Heart left ventricle (tissue), 16 donors: ENCODE measurements around the gene S1PR3. TPM values are rescaled to one million over a fixed set of nuclear protein-coding genes. Genes with fewer than 3 reads are reported as not detected.

Experiments
- ATAC-seq, 4 donors: fragments of 200-7000 bp; cut with Tn5 transposase; one replicate each; pipeline ENCODE4 v1.9.1; 2020 to 2022; ENCODE audit warnings: moderate library complexity in 4 of 4, mild to moderate bottlenecking in 3 of 4, moderate number of reproducible peaks in 1 of 4
- DNase-seq, 5 donors: peaks; one replicate each; pipeline ENCODE4 v3.0.0-alpha.2; 2020
- H3K27ac ChIP-seq, 12 donors: fragments of 200-600 bp; sonication (generic) in 4 of 12; one replicate each; pipeline versions ENCODE4 v1.5.0 to v1.8.0; 2016 to 2022; ENCODE audit warnings: mild to moderate bottlenecking in 2 of 12
- H3K27me3 ChIP-seq, 9 donors: fragments of 200-600 bp; sonication (generic) in 2 of 9; one replicate each; pipeline versions ENCODE4 v1.5.1 to v1.8.0; 2016 to 2022; ENCODE audit warnings: mild to moderate bottlenecking in 3 of 9
- H3K36me3 ChIP-seq, 9 donors: fragments of 200-600 bp; sonication (generic) in 2 of 9; one replicate each; pipeline versions ENCODE4 v1.5.0 to v1.8.0; 2018 to 2022; ENCODE audit warnings: mild to moderate bottlenecking in 2 of 9
- H3K4me1 ChIP-seq, 12 donors: fragments of 200-600 bp; sonication (generic) in 4 of 12; one replicate each; pipeline versions ENCODE4 v1.5.0 to v1.8.0; 2016 to 2022; ENCODE audit warnings: mild to moderate bottlenecking in 3 of 12
- H3K4me3 ChIP-seq, 12 donors: fragments of 200-600 bp; sonication (generic) in 4 of 12; one replicate each; pipeline versions ENCODE4 v1.5.0 to v1.8.0; 2017 to 2022; ENCODE audit warnings: mild to moderate bottlenecking in 9 of 12, moderate library complexity in 4 of 12
- H3K9me3 ChIP-seq, 12 donors: fragments of 200-600 bp; sonication (generic) in 4 of 12; one replicate each; pipeline versions ENCODE4 v1.5.0 to v1.8.0; 2016 to 2022; ENCODE audit warnings: mild to moderate bottlenecking in 1 of 12
- POLR2A ChIP-seq, 2 donors: fragments of 450-650 bp; IDR thresholded peaks; one replicate each; pipeline ENCODE4 v1.6.1; 2017; ENCODE audit warnings: antibody characterized with exemption in 2 of 2, mild to moderate bottlenecking in 2 of 2, moderate library complexity in 2 of 2
- WGBS, 4 donors: extraction: QIAGEN DNeasy Blood & Tissue Kit in 2 of 4; methylation state at CpG; one replicate each; pipeline versions ENCODE4 v1.1.5 to v1.1.7; 2013 to 2018; 5-methylcytosine and 5-hydroxymethylcytosine counted together
- intact Hi-C, 10 donors: fragments of 100-400 bp; cut with DNase I; formaldehyde crosslinking; loops; one replicate each; pipeline versions ENCODE4 v1.11.1 to v1.14.2; 2022
- polyA plus RNA-seq, 2 donors: library from polyadenylated mRNA; stranded (reverse); fragments of 200-250 nt; gene quantifications; one replicate each; pipeline ENCODE4 v1.2.3, GENCODE V29; 2013
- total RNA-seq, 9 donors: library from RNA; depleted of rRNA in 2 of 9; stranded (reverse); fragments of >200 nt in 2 of 9; fragmentation: NEBNext Ultra II Directional in 3 of 9; extraction: Animal tissue kit (Norgen Biotek cat#: 25700) in 3 of 9; gene quantifications; one replicate each; pipeline versions ENCODE4 v1.1.0 to v1.2.4, GENCODE V29; 2016 to 2023
- TF ChIP-seq, protein P1 (sequence below), 12 donors: fragments of 200-600 bp; sonication (generic) in 4 of 12; IDR thresholded peaks; one replicate each; pipeline versions ENCODE4 v1.5.0 to v1.8.0; 2018 to 2022; ENCODE audit warnings: antibody characterized with exemption in 12 of 12, mild to moderate bottlenecking in 5 of 12
- donor health status: ischemic (EF 13 %, LVEDD 7.1; RV severe dilation, severe dysfunction).
- donor health status: healthy with polysubstance abuse.
- donor health status: DM: no; HTN: yes; CAD: no.
- donor health status: DM: no; HTN: no; CAD: no.
- donor health status: ischemic (EF 25% LVEDD 6.9; RV normal size, moderate dysfunction).
- donor health status: ischemic (EF 25% LVEDD 5.7; RV mildly dilated, moderate dysfunction).
- donor health status: healthy.
- donor health status: DM: yes; HTN: yes; CAD: no.
- donor health status: ischemic (EF 35%, LVEDD 5.7; RV mildly dilated, moderate dysfunction).
- donor health status: nonischemic (EF 11% LVEDD 7.7; RV severe dilation, severe dysfunction).
- donor health status: DM: yes; HTN: yes; CAD: no.
- donor health status: PGD.
- donor health status: ischemic (EF 29% LVEDD 5.4; RV normal size, mild dysfunction).
- donor health status: nonischemic (EF 23%, LVEDD 6.1; RV moderate dilation, normal function).

S1PR3 gene
- total and polyA plus RNA-seq, 11 donors: 7.4 to 50.3 (median 29.5) TPM

DNA sequence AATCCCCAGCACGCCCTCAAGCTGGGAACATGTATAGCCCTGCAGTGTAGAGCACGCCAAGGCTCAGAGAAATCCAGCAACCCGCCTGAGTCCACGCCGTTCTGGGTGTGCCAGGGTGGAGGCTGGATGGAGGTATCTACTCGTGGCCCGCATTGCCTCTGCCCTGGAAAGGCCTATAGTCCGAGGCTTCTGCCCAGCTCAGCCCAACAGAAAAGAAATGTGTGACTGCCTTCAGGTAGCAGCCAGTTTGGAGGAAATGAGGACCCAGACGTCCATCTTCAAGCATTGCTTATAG, 18.2 kb downstream of the S1PR3 start:
- DNase-seq: no peak
- no peaks in the 10 kb centered on the region for H3K9me3 ChIP-seq
- TF ChIP-seq POLR2A (IDR thresholded peaks at IDR 0.05): no peak
- TF ChIP-seq, protein P1, sequence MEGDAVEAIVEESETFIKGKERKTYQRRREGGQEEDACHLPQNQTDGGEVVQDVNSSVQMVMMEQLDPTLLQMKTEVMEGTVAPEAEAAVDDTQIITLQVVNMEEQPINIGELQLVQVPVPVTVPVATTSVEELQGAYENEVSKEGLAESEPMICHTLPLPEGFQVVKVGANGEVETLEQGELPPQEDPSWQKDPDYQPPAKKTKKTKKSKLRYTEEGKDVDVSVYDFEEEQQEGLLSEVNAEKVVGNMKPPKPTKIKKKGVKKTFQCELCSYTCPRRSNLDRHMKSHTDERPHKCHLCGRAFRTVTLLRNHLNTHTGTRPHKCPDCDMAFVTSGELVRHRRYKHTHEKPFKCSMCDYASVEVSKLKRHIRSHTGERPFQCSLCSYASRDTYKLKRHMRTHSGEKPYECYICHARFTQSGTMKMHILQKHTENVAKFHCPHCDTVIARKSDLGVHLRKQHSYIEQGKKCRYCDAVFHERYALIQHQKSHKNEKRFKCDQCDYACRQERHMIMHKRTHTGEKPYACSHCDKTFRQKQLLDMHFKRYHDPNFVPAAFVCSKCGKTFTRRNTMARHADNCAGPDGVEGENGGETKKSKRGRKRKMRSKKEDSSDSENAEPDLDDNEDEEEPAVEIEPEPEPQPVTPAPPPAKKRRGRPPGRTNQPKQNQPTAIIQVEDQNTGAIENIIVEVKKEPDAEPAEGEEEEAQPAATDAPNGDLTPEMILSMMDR (IDR thresholded peaks at IDR 0.05): no peak
- intact Hi-C loops: loop anchor here in 4 of 10 donors (10.0 kb wide), 4 partner anchors 265 to 935 kb away; no protein-coding TSS in a partner anchor
- no peak overlapping the region for H3K4me3 ChIP-seq
- WGBS, 4 donors: 91 to 97% (median 95%) methylated on average over 9 of the region's 9 CpGs
- peaks cover 0 to 5% (median 0%) of the 10 kb centered on the region in 9 donors for H3K27me3 ChIP-seq
- no peak for ATAC-seq
- no peak overlapping the region for H3K27ac ChIP-seq
- H3K36me3 ChIP-seq: peaks cover 0 to 6% (median 0%) of the 10 kb centered on the region in 9 donors
- H3K4me1 ChIP-seq: peaks cover 0 to 10% (median 0%) of the 10 kb centered on the region in 12 donors

DNA sequence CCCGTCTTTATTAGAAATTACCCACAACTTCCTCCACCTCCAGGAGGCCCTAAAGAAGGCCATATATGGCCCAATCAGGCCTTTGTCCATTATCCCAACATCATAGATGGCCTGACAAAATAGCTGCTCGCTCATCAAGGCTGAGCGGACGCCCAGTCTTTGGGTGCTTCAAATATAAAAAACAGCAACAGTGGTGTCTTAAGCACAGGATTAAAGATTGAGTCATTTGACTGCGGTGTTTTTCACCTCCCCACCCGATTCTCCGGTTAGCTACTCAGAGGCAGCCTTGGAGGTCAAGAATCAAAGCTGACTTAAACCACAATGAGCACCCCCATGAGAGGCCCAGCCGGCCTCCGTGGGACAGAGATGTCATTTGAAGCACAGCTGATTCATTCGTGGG, 18.8 kb downstream of the S1PR3 start:
- H3K9me3 ChIP-seq: no peaks in the 10 kb centered on the region
- H3K4me1 ChIP-seq: peaks cover 0 to 10% (median 0%) of the 10 kb centered on the region in 12 donors
- peaks cover 0 to 1% (median 0%) of the 10 kb centered on the region in 9 donors for H3K36me3 ChIP-seq
- TF ChIP-seq, protein P1 (IDR thresholded peaks at IDR 0.05): no peak
- no peak for TF ChIP-seq POLR2A (IDR thresholded peaks at IDR 0.05)
- peaks cover 0 to 5% (median 0%) of the 10 kb centered on the region in 9 donors for H3K27me3 ChIP-seq
- 79 to 85% (median 83%) methylated on average over 10 of the region's 10 CpGs for WGBS, 4 donors
- no peak for DNase-seq
- ATAC-seq: no peak
- H3K4me3 ChIP-seq: no peak overlapping the region
- intact Hi-C loops: no loop called here
- H3K27ac ChIP-seq: no peak overlapping the region

DNA sequence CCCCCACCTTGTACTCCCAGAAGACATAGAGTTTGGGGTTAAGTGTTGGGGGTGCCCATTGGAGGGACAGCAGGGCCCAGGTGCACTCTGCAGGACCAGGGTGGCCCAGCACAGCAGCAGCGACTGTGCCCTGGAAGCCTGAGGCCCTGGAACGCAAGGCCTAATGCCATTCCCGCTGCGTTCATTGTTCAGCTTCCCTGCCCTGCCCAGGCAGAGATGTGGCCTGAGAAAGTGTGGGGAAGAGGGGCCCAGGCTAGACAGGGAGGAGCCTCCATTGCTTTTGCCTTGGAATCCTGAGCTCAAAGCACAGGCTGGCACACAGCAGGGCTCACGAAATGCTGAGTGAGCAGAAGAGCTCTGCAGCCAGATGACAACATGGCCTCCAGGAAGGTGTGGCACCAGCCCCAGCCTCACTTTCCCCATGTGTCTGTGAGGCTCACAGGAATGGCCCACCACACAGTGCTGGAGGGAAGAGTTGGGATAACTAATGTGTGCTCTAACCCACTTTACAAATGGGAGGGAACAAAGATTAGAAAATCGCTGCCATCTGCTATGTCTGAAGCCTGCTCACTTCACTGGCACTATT, 19.4 kb downstream of the S1PR3 start:
- Histone ChIP-seq H3K36me3 (no peaks in the 10 kb centered on the region), H3K4me3 (no peak overlapping the region), H3K9me3 (no peaks in the 10 kb centered on the region), H3K27ac (no peak overlapping the region), H3K4me1 (peaks cover 0 to 9% (median 0%) of the 10 kb centered on the region in 12 donors), H3K27me3 (peaks cover 0 to 5% (median 0%) of the 10 kb centered on the region in 9 donors)
- DNase-seq (no peak), ATAC-seq (no peak)
- intact Hi-C loops: no loop called here
- TF ChIP-seq, protein P1 (IDR thresholded peaks at IDR 0.05): no peak
- no peak for TF ChIP-seq POLR2A (IDR thresholded peaks at IDR 0.05)
- 77 to 99% (median 80%) methylated on average over 4 to 6 of the region's 6 CpGs for WGBS, 4 donors

DNA sequence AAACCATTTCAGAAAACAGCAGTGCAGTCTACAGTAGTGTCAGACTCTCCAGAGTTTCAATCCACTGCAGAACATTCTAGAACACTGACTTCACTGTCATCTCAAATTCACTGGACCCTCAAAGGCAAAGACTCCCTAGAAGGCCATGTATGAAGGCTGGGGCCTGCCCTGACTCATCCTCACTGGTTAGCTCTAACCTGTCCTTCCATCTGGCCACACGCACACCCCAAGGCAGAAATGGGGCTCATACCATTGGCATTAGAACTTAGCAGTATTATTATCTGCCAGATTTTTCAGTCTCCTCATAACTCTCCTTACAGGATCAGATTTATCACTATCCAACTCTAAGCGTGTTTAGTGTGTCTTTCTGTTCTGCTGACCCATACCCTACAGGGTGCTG, 20.4 kb downstream of the S1PR3 start:
- intact Hi-C loops: no loop called here

More for the DNA sequence above, 20.4 kb downstream of the S1PR3 start:
- Histone ChIP-seq H3K36me3 (no peaks in the 10 kb centered on the region), H3K27me3 (peaks cover 0 to 5% (median 0%) of the 10 kb centered on the region in 9 donors), H3K9me3 (peaks cover 0 to 1% (median 0%) of the 10 kb centered on the region in 12 donors), H3K4me1 (peaks cover 0 to 6% (median 0%) of the 10 kb centered on the region in 12 donors), H3K4me3 (no peak overlapping the region), H3K27ac (no peak overlapping the region)
- DNase-seq (no peak), ATAC-seq (no peak)
- WGBS, 4 donors: 84 to 95% (median 93%) methylated on average over 2 of the region's 2 CpGs
- TF ChIP-seq, protein P1 (IDR thresholded peaks at IDR 0.05): no peak
- TF ChIP-seq POLR2A (IDR thresholded peaks at IDR 0.05): no peak
